Central memory CD8-positive, alpha-beta T cell (primary cell): Measurements from ENCODE around the gene PTPRM.

Experiments
- ATAC-seq: fragments of 150-1000 bp; cut with Tn5 transposase; replicated peaks from 2 replicates; pipeline ENCODE4 v1.10.0; 2022; ENCODE audit warnings: mild to moderate bottlenecking, moderate FRiP score, moderate number of reproducible peaks; ENCODE audit not compliant: poor library complexity, severe bottlenecking; ENCODE audit errors: extremely low read depth
- DNase-seq, 2 donors: peaks; one replicate each; pipeline ENCODE4 v3.0.0; 2021; ENCODE audit warnings: low spot score in 2 of 2
- H3K27ac Mint-ChIP-seq: one replicate; pipeline ENCODE4 v1.8.0; 2022; ENCODE audit warnings: low read depth, mild to moderate bottlenecking, moderate library complexity, mixed read lengths
- H3K27me3 Mint-ChIP-seq: one replicate; pipeline ENCODE4 v1.8.0; 2022; ENCODE audit warnings: mixed read lengths
- H3K36me3 Mint-ChIP-seq: one replicate; pipeline ENCODE4 v1.8.0; 2022; ENCODE audit warnings: mild to moderate bottlenecking, moderate library complexity, mixed read lengths; ENCODE audit not compliant: insufficient read depth
- H3K4me1 Mint-ChIP-seq: one replicate; pipeline ENCODE4 v1.8.0; 2022; ENCODE audit warnings: mixed read lengths
- H3K4me3 Mint-ChIP-seq: one replicate; pipeline ENCODE4 v1.8.0; 2022; ENCODE audit warnings: mild to moderate bottlenecking, moderate library complexity, mixed read lengths
- H3K9me3 Mint-ChIP-seq: one replicate; pipeline ENCODE4 v1.8.0; 2022; ENCODE audit warnings: mixed read lengths

PTPRM gene

GRCh38 chr18:7754258-7754657, 187.1 kb downstream of the PTPRM start:
- no peak overlapping the region for H3K27ac Mint-ChIP-seq
- no peak for ATAC-seq

GRCh38 chr18:7754725-7755181, 187.6 kb downstream of the PTPRM start:
- Mint-ChIP-seq H3K4me3 (no peak overlapping the region), H3K27me3 (no peaks in the 10 kb centered on the region), H3K4me1 (no peaks in the 10 kb centered on the region), H3K36me3 (no peaks in the 10 kb centered on the region), H3K9me3 (no peaks in the 10 kb centered on the region), H3K27ac (no peak overlapping the region)
- no peak for DNase-seq
- no peak for ATAC-seq

More at GRCh38 chr18:7754258-7754657, 187.1 kb downstream of the PTPRM start:
- H3K27me3 Mint-ChIP-seq, result no peaks in the 10 kb centered on the region
- H3K4me3 Mint-ChIP-seq, result no peak overlapping the region
- no peaks in the 10 kb centered on the region for H3K36me3 Mint-ChIP-seq
- DNase-seq, result no peak
- no peaks in the 10 kb centered on the region for H3K4me1 Mint-ChIP-seq
- H3K9me3 Mint-ChIP-seq, result no peaks in the 10 kb centered on the region

- H3K27ac Mint-ChIP-seq, result no peak overlapping the region
- no peaks in the 10 kb centered on the region for H3K36me3 Mint-ChIP-seq
- H3K9me3 Mint-ChIP-seq, result no peaks in the 10 kb centered on the region
- no peaks in the 10 kb centered on the region for H3K27me3 Mint-ChIP-seq
- H3K4me1 Mint-ChIP-seq, result no peaks in the 10 kb centered on the region
- DNase-seq (no peak), ATAC-seq (no peak)
- H3K4me3 Mint-ChIP-seq, result no peak overlapping the region
Observed at GRCh38 chr18:7755753-7756475, 188.8 kb downstream of the PTPRM start.

- Mint-ChIP-seq H3K36me3 (no peaks in the 10 kb centered on the region), H3K9me3 (no peaks in the 10 kb centered on the region), H3K27me3 (no peaks in the 10 kb centered on the region), H3K4me3 (no peak overlapping the region), H3K27ac (no peak overlapping the region), H3K4me1 (no peaks in the 10 kb centered on the region)
- DNase-seq (no peak), ATAC-seq (no peak)
Observed at GRCh38 chr18:7757175-7757574, 190.1 kb downstream of the PTPRM start.

GRCh38 chr18:7758764-7759163, 191.6 kb downstream of the PTPRM start:
- Mint-ChIP-seq H3K27me3 (no peaks in the 10 kb centered on the region), H3K4me3 (no peak overlapping the region), H3K27ac (no peak overlapping the region), H3K4me1 (no peaks in the 10 kb centered on the region), H3K36me3 (no peaks in the 10 kb centered on the region), H3K9me3 (no peaks in the 10 kb centered on the region)
- ATAC-seq (no peak), DNase-seq (no peak)

DNA sequence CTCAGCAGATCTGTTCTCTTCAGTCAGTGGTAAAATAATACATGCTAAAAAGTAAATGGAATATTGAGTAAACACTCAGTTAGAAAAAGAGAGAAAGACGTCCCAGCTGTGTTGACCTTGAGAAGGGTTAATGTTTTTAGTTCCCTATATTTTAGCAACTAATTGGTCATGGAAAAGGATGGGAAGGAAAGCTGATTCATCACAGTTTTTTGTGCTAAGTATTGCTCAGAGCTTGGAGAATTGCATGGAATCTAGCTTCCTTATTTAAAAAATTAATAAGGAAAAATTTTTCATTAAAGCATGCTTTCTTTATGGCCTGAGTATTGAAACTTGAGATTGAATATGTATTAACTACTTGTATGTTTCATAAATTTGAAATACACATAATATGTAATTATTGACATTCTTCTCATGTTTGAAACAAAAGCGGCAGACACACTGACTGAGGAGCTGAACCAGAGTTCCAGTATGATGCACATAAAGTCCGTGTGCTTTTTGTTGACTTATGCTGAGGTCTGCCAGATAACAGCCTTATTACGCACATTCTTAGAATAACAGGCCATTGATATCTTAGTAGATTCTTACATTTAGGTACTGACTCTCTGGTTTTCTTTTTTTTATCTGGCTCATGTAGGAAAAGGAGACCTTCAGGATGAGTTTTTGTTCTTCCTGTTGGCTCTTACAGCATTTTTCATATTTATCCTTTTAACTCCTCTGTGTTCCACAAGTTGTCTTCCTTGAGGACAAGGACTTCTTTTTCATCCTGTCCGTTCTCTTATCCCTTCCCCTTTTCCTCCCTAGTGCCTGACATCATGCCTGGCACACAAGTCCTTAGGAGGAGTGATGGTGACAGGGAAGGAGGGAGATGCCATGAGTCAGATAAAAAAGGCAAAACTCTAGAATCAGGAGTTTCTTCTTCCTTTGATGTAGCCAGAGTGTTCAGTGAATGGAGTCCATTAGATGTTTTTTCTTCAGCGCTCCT, 194.1 kb downstream of the PTPRM start:
- Mint-ChIP-seq H3K4me3 (no peak overlapping the region), H3K27me3 (no peaks in the 10 kb centered on the region), H3K36me3 (no peaks in the 10 kb centered on the region), H3K4me1 (no peaks in the 10 kb centered on the region), H3K27ac (no peak overlapping the region), H3K9me3 (no peaks in the 10 kb centered on the region)
- DNase-seq (no peak), ATAC-seq (no peak)

DNA sequence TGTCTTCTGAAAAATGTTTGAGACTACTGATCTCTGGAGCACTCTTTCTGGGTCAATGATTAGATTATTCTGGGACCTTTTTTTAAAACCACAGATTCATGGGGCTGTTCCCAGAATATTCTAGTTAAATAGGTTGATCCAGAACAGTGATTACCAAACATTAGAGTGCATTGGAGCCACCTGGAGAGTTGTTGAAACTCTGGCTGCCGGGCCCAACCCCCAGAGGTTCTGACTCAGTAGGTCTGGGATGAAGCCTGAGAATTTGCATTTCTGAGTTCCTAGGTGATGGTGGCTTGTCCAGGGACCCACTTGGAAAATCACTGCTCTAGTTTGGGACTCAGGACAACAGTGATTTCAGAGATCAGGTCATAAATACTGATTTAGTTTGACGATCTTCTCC, 197.3 kb downstream of the PTPRM start:
- no peak for ATAC-seq
- Mint-ChIP-seq H3K27ac (no peak overlapping the region), H3K27me3 (no peaks in the 10 kb centered on the region), H3K9me3 (no peaks in the 10 kb centered on the region), H3K4me1 (no peaks in the 10 kb centered on the region), H3K36me3 (no peaks in the 10 kb centered on the region), H3K4me3 (no peak overlapping the region)
- no peak for DNase-seq

- Mint-ChIP-seq H3K4me1 (no peaks in the 10 kb centered on the region), H3K4me3 (no peak overlapping the region), H3K9me3 (no peaks in the 10 kb centered on the region), H3K27me3 (no peaks in the 10 kb centered on the region), H3K27ac (no peak overlapping the region), H3K36me3 (no peaks in the 10 kb centered on the region)
- ATAC-seq (no peak), DNase-seq (no peak)
Observed at GRCh38 chr18:7766346-7766745, 199.2 kb downstream of the PTPRM start.

- no peaks in the 10 kb centered on the region for H3K27me3 Mint-ChIP-seq
- no peak for ATAC-seq
- no peaks in the 10 kb centered on the region for H3K9me3 Mint-ChIP-seq
- no peak overlapping the region for H3K27ac Mint-ChIP-seq
- H3K4me1 Mint-ChIP-seq, result no peaks in the 10 kb centered on the region
- H3K4me3 Mint-ChIP-seq, result no peak overlapping the region
- no peak for DNase-seq
- no peaks in the 10 kb centered on the region for H3K36me3 Mint-ChIP-seq
Observed at GRCh38 chr18:7766817-7767216, 199.7 kb downstream of the PTPRM start.

DNA sequence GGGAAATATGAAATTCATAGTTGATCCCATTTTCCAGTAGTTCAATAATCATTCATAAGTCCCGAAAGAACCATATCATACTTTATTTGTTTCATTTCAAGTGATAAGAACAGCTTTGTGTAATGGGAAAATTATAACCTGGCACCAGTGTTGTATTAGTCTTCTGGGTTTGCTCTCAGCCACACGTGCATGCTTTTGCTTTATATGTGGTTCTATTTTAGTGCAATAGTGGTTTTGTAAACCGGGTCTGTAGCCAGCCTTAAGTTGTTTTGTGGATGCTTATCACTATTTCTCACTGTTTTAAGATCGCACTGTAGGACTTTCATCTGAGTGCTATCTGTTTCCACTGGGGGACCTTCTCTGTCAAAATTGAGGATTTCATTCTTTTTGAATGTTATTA, 203.8 kb downstream of the PTPRM start:
- Mint-ChIP-seq H3K27me3 (no peaks in the 10 kb centered on the region), H3K4me1 (no peaks in the 10 kb centered on the region), H3K4me3 (no peak overlapping the region), H3K9me3 (no peaks in the 10 kb centered on the region), H3K27ac (no peak overlapping the region), H3K36me3 (no peaks in the 10 kb centered on the region)
- no peak for DNase-seq
- no peak for ATAC-seq

DNA sequence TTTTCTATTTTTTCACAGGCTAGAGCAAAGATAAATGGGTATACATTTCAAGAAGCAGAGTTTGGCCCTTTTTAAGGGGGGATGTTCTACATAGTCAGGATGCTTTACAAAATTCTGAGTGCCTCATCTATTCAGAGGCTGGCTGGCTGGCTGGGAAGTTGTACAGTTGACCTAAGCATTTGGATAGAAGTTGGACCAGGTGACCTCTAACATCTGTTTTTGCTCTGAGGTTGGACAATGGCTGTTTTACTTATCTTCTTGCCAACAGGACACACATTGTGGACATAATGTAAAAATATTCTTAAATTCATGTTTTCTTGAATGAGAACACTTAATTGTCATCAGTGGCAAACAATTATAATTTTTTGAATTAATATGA, 205.4 kb downstream of the PTPRM start:
- no peak overlapping the region for H3K27ac Mint-ChIP-seq
- no peaks in the 10 kb centered on the region for H3K9me3 Mint-ChIP-seq
- no peak overlapping the region for H3K4me3 Mint-ChIP-seq
- no peaks in the 10 kb centered on the region for H3K4me1 Mint-ChIP-seq
- no peaks in the 10 kb centered on the region for H3K27me3 Mint-ChIP-seq
- no peaks in the 10 kb centered on the region for H3K36me3 Mint-ChIP-seq
- ATAC-seq (no peak), DNase-seq (no peak)

DNA sequence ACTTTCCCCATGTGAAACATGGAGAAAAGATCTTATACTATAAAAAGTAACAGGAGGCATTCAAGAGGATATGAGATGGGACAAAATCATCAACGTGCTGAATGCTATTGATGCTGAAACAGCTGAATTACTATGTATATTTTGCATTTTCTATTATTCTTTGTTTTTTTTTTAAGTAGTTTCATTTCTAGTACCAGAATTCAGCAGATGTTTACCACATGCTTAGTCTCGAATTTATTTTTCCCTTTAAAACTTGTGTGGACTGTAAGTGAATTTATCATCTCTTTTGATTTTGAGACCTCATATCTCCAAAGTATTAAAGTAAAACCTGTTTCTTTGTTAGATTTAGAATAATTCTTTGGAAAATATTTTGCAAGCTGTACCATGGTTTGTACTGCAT, 205.8 kb downstream of the PTPRM start:
- ATAC-seq (no peak), DNase-seq (no peak)
- no peaks in the 10 kb centered on the region for H3K9me3 Mint-ChIP-seq
- H3K4me1 Mint-ChIP-seq, result no peaks in the 10 kb centered on the region
- H3K27ac Mint-ChIP-seq, result no peak overlapping the region
- H3K27me3 Mint-ChIP-seq, result no peaks in the 10 kb centered on the region
- no peaks in the 10 kb centered on the region for H3K36me3 Mint-ChIP-seq
- no peak overlapping the region for H3K4me3 Mint-ChIP-seq

GRCh38 chr18:7775128-7775527, 208.0 kb downstream of the PTPRM start:
- Mint-ChIP-seq H3K36me3 (no peaks in the 10 kb centered on the region), H3K4me1 (no peaks in the 10 kb centered on the region), H3K27ac (no peak overlapping the region), H3K9me3 (no peaks in the 10 kb centered on the region), H3K27me3 (no peaks in the 10 kb centered on the region), H3K4me3 (no peak overlapping the region)
- no peak for DNase-seq
- no peak for ATAC-seq
